GM23338 (cell line): ENCODE results near the gene ZNF491. TPM values are rescaled to one million over a fixed set of nuclear protein-coding genes. Genes with fewer than 3 reads are reported as not detected.

Experiments used
- ATAC-seq: fragments of 200-7000 bp; cut with Tn5 transposase; 3 replicates; pipeline ENCODE4 v1.9.1; 2020
- DNase-seq: peaks from one replicate; pipeline ENCODE4 v3.0.0-alpha.2; 2015; ENCODE audit warnings: low spot score
- H2AFZ ChIP-seq: fragments of 200-600 bp; sonication (generic); 2 replicates; pipeline ENCODE4 v1.8.0; 2016; ENCODE audit warnings: antibody characterized with exemption, mild to moderate bottlenecking, moderate library complexity
- H3F3A ChIP-seq: fragments of 200-600 bp; sonication (generic); replicated peaks from 2 replicates; pipeline ENCODE4 v1.8.0; 2017; ENCODE audit warnings: antibody characterized with exemption, mixed run types, low read depth
- H3K27ac ChIP-seq: fragments of 200-600 bp; sonication (generic); 2 replicates; pipeline ENCODE4 v1.6.1; 2016; ENCODE audit warnings: low read depth
- H3K27me3 ChIP-seq: fragments of 200-600 bp; sonication (generic); 2 replicates; pipeline ENCODE4 v1.8.0; 2016; ENCODE audit warnings: mild to moderate bottlenecking, mixed run types, moderate library complexity; ENCODE audit not compliant: insufficient read depth
- H3K36me3 ChIP-seq: fragments of 200-600 bp; sonication (generic); 2 replicates; pipeline ENCODE4 v1.8.0; 2016; ENCODE audit warnings: mild to moderate bottlenecking; ENCODE audit not compliant: insufficient read depth
- H3K4me1 ChIP-seq: fragments of 200-600 bp; sonication (generic); 2 replicates; pipeline ENCODE4 v1.8.0; 2016; ENCODE audit warnings: mild to moderate bottlenecking, moderate library complexity; ENCODE audit not compliant: insufficient read depth
- H3K4me2 ChIP-seq: fragments of 200-600 bp; sonication (generic); 2 replicates; pipeline ENCODE4 v1.7.1; 2017; ENCODE audit warnings: mixed run types
- H3K4me3 ChIP-seq: fragments of 200-600 bp; sonication (generic); 2 replicates; pipeline ENCODE4 v1.6.1; 2016; ENCODE audit warnings: mixed run types
- H3K79me2 ChIP-seq: fragments of 200-600 bp; sonication (generic); replicated peaks from 2 replicates; pipeline ENCODE4 v1.8.0; 2017; ENCODE audit warnings: mild to moderate bottlenecking; ENCODE audit not compliant: insufficient read depth
- H3K9me2 ChIP-seq: fragments of 200-600 bp; sonication (generic); 2 replicates; pipeline ENCODE4 v1.8.0; 2017; ENCODE audit not compliant: insufficient read depth
- H4K20me1 ChIP-seq: fragments of 200-600 bp; sonication (generic); replicated peaks from 2 replicates; pipeline ENCODE4 v1.8.0; 2017; ENCODE audit warnings: mild to moderate bottlenecking; ENCODE audit not compliant: insufficient read depth
- H3K27ac Mint-ChIP-seq: 2 replicates; pipeline ENCODE4 v1.8.0; 2020; ENCODE audit warnings: inconsistent platforms, mild to moderate bottlenecking, moderate library complexity, mixed read lengths
- H3K27me3 Mint-ChIP-seq: 3 replicates; pipeline ENCODE4 v1.8.0; 2022; ENCODE audit warnings: low read depth, mild to moderate bottlenecking, moderate library complexity, mixed read lengths, inconsistent platforms; ENCODE audit not compliant: insufficient read depth, poor library complexity
- H3K36me3 Mint-ChIP-seq: 3 replicates; pipeline ENCODE4 v1.8.0; 2021; ENCODE audit warnings: low read depth, mild to moderate bottlenecking, inconsistent platforms, moderate library complexity, mixed read lengths
- H3K4me1 Mint-ChIP-seq: 3 replicates; pipeline ENCODE4 v1.8.0; 2020; ENCODE audit warnings: mild to moderate bottlenecking, inconsistent platforms, mixed read lengths
- H3K4me3 Mint-ChIP-seq: 3 replicates; pipeline ENCODE4 v1.8.0; 2021; ENCODE audit warnings: moderate library complexity, mild to moderate bottlenecking, inconsistent platforms, mixed read lengths
- H3K9me3 Mint-ChIP-seq: 3 replicates; pipeline ENCODE4 v1.8.0; 2020; ENCODE audit warnings: moderate library complexity, mild to moderate bottlenecking, inconsistent platforms, mixed read lengths
- CTCF ChIP-seq, 2 experiments: fragments of 200-600 bp in 1 of 2; sonication (generic) in 1 of 2; conservative IDR thresholded peaks; 2 replicates each; pipeline versions ENCODE4 v1.5.1 to v1.6.1; 2016 to 2017; ENCODE audit warnings: antibody characterized with exemption in 2 of 2, low read depth in 2 of 2, mild to moderate bottlenecking in 2 of 2, moderate library complexity in 1 of 2
- ETS1 ChIP-seq: IDR thresholded peaks from 2 replicates; pipeline ENCODE4 v1.6.1; 2016; ENCODE audit warnings: antibody characterized with exemption
- EZH2 ChIP-seq: fragments of 200-600 bp; sonication (generic); IDR thresholded peaks from one replicate; pipeline ENCODE4 v1.8.0; 2017; ENCODE audit warnings: antibody characterized with exemption, mild to moderate bottlenecking, low read depth; ENCODE audit not compliant: unreplicated experiment
- EZH2phosphoT487 ChIP-seq: fragments of 200-600 bp; sonication (generic); IDR thresholded peaks from one replicate; pipeline ENCODE4 v1.8.1; 2018; ENCODE audit warnings: antibody characterized with exemption; ENCODE audit not compliant: unreplicated experiment
- JUNB ChIP-seq: IDR thresholded peaks from one replicate; pipeline ENCODE4 v1.6.1; 2016; ENCODE audit warnings: antibody characterized with exemption; ENCODE audit not compliant: unreplicated experiment
- NANOG ChIP-seq: IDR thresholded peaks from 2 replicates; pipeline ENCODE4 v1.6.1; 2016; ENCODE audit warnings: antibody characterized with exemption, borderline replicate concordance
- POLR2AphosphoS5 ChIP-seq: IDR thresholded peaks from 2 replicates; pipeline ENCODE4 v1.6.1; 2016; ENCODE audit warnings: antibody characterized with exemption, low read depth
- REST ChIP-seq: IDR thresholded peaks from one replicate; pipeline ENCODE4 v1.6.1; 2018; ENCODE audit warnings: antibody characterized with exemption; ENCODE audit not compliant: unreplicated experiment
- STAT1 ChIP-seq: IDR thresholded peaks from one replicate; pipeline ENCODE4 v1.6.1; 2016; ENCODE audit warnings: antibody characterized with exemption; ENCODE audit not compliant: unreplicated experiment
- ZNF331 ChIP-seq: fragments of 250-450 bp; sonication (Bioruptor Pico); IDR thresholded peaks from 2 replicates; pipeline ENCODE4 v1.5.0; 2020; ENCODE audit warnings: low read depth, mild to moderate bottlenecking, moderate library complexity
- polyA plus RNA-seq: library from polyadenylated mRNA; unstranded; fragments of >200 nt; fragmentation: Nextera tagmentation; extraction: Ambion mirVana; gene quantifications from 2 replicates; pipeline ENCODE4 v1.2.1, GENCODE V29; 2016
- total RNA-seq: library from RNA; depleted of rRNA; stranded (reverse); fragments of >200 nt; shearing (Covaris generic); gene quantifications from 2 replicates; pipeline ENCODE4 v1.2.3, GENCODE V29; 2014

ZNF491 gene
- total and polyA plus RNA-seq, 2 experiments from 2014 or later = 0.32 to 1.3 TPM

GRCh38 chr19:11766597-11767591, 31.4 kb upstream of the ZNF491 start, which contains the start of gene ZNF441:
Gene ZNF441, plus strand, starts transcription at chr19:11767000. Its CDS starts 194 bp downstream, at chr19:11767194.
- H2AFZ ChIP-seq = peak within 1 kb of the TSS; percentile 94
- peak; percentile 99 for DNase-seq
- Mint-ChIP-seq H3K9me3 (peaks cover 90% of the 10 kb centered on the region), H3K4me3 (no peak within 1 kb of the TSS), H3K27ac (no peak within 1 kb of the TSS), H3K4me1 (no peaks in the 10 kb centered on the region), H3K36me3 (peaks cover 11% of the 10 kb centered on the region; the same call in 2 of the 3 replicates), H3K27me3 (peaks cover 2% of the 10 kb centered on the region)
- H3K4me3 ChIP-seq = peak within 1 kb of the TSS; percentile 67
- H3F3A ChIP-seq = no peaks in the 10 kb centered on the region
- no peaks in the 10 kb centered on the region for H3K36me3 ChIP-seq
- TF ChIP-seq NANOG = no peak
- peak within 1 kb of the TSS; percentile 74 for H3K4me2 ChIP-seq
- peak; percentile 89 for ATAC-seq
- peaks cover 2% of the 10 kb centered on the region; the same call in 1 of the 2 replicates for H3K9me2 ChIP-seq
- H3K27me3 ChIP-seq = peaks cover 37% of the 10 kb centered on the region
- H3K79me2 ChIP-seq = no peaks in the 10 kb centered on the region
- H3K4me1 ChIP-seq = 0 out of 2 replicates have a peak, but pooled peaks cover 3% of the 10 kb centered on the region
- H3K27ac ChIP-seq = no peak within 1 kb of the TSS
- H4K20me1 ChIP-seq = no peaks in the 10 kb centered on the region

DNA sequence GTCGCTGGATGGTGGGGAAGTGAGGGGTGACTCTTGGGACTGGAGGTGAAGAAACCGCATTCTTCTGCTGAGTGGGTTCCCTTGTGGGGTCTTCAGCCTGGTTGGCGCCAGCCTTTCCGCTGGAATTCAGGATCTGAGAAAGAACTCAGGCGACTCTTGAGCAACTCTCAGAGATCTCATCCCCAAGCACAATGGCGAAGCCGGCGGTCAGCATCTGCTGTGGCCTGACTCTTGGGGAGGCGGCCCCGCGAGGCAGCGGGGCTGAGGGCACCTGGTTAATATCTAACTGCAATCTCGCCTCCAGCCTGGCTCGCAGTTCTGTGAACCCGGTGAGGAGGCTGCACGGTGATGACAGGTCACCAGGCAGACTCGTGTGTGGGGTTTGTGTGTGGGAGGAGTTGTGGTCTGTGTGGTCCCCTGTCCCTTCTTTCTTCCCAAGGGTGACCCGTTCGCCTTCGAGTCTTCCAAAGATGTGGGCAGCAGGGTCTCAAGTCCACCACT, 30.6 kb upstream of the ZNF491 start:
- H3K4me2 ChIP-seq = peak overlapping the region; percentile 74
- 0 out of 2 replicates have a peak, but pooled peaks cover 3% of the 10 kb centered on the region for H3K4me1 ChIP-seq
- Mint-ChIP-seq H3K36me3 (peaks cover 15% of the 10 kb centered on the region; the same call in 2 of the 3 replicates), H3K9me3 (peaks cover 90% of the 10 kb centered on the region), H3K4me1 (no peaks in the 10 kb centered on the region), H3K4me3 (no peak overlapping the region), H3K27ac (no peak overlapping the region), H3K27me3 (peaks cover 2% of the 10 kb centered on the region)
- DNase-seq (peak; percentile 19), ATAC-seq (no peak)
- no peaks in the 10 kb centered on the region for H3F3A ChIP-seq
- no peaks in the 10 kb centered on the region for H3K36me3 ChIP-seq
- H3K27me3 ChIP-seq = peaks cover 37% of the 10 kb centered on the region
- no peaks in the 10 kb centered on the region for H3K79me2 ChIP-seq
- peaks cover 2% of the 10 kb centered on the region; the same call in 1 of the 2 replicates for H3K9me2 ChIP-seq
- H2AFZ ChIP-seq = peak overlapping the region; percentile 94
- peak overlapping the region; percentile 67 for H3K4me3 ChIP-seq
- H4K20me1 ChIP-seq = no peaks in the 10 kb centered on the region
- no peak overlapping the region for H3K27ac ChIP-seq
- TF ChIP-seq STAT1 = no peak
- no peak for TF ChIP-seq NANOG
- no peak for TF ChIP-seq JUNB
- TF ChIP-seq REST = no peak
- no peak for TF ChIP-seq ZNF331 (CRISPR knock-in tag)
- no peak for TF ChIP-seq EZH2
- TF ChIP-seq POLR2AphosphoS5 = no peak
- no peak for TF ChIP-seq ETS1
- TF ChIP-seq CTCF (conservative IDR thresholded peaks at IDR 0.05; ENCODE audit: low read depth in 2 of 2) = no peak
- TF ChIP-seq EZH2phosphoT487 = no peak
